ENCODE measurements around the gene VKORC1L1.
"Not testable (repeated sequence)": the region's sequence is repeated elsewhere in the genome, so short reads cannot be mapped to it uniquely, and the experiment has no call there.

VKORC1L1 gene

DNA sequence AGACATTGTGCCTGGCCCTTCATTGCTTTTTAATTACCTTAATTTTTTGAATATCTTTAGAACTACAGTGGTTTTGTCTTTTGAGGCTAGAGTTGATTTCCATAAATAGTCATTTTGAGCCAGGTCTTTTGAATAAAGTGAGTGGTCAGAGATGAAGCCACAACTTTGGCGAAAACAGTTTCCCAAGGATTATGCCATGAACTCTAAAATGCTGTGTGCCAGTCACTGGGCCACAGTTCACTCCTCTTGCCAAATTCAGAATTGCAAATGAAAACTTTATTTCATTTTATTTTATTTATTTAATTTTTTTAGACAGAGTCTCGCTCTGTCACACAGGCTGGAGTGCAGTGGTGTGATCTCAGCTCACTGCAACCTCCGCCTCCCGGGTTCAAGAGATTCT, 14.2 kb upstream of the VKORC1L1 start:
- not testable (repeated sequence) for H2BK15ac ChIP-seq (ENCODE audit: low read length); H3K23ac ChIP-seq (ENCODE audit: low read depth, low read length, poor library complexity); H3K4me3 ChIP-seq (ENCODE audit: low read length in 2 of 2); H2BK120ac ChIP-seq (ENCODE audit: low read depth, low read length); H3K9me3 ChIP-seq (replicated peaks in 1 of 2; ENCODE audit: control insufficient read depth in 2 of 2, insufficient read depth in 1 of 2, low read depth in 1 of 2, low read length in 2 of 2); H3K9ac ChIP-seq (ENCODE audit: low read depth, low read length, poor library complexity); H3K14ac ChIP-seq (ENCODE audit: low read length); H3K4ac ChIP-seq (ENCODE audit: low read length); H2BK5ac ChIP-seq (ENCODE audit: low read length); H3K27me3 ChIP-seq (ENCODE audit: control insufficient read depth in 3 of 3, insufficient read depth in 3 of 3, low read depth in 1 of 3, low read length in 3 of 3); DNase-seq (ENCODE audit: low spot score); H3K4me1 ChIP-seq (ENCODE audit: control insufficient read depth in 2 of 2, insufficient read depth in 1 of 2, low read depth in 1 of 2, low read length in 2 of 2); H2AFZ ChIP-seq (ENCODE audit: low read length); H3K36me3 ChIP-seq (replicated peaks in 1 of 2; ENCODE audit: control insufficient read depth in 2 of 2, insufficient read depth in 2 of 2, low read length in 2 of 2); H4K91ac ChIP-seq (ENCODE audit: low read depth, low read length, poor library complexity); H4K8ac ChIP-seq (ENCODE audit: low read depth, low read length); H2BK12ac ChIP-seq (ENCODE audit: low read length); H3K4me2 ChIP-seq (ENCODE audit: insufficient read depth, low read length, poor library complexity, severe bottlenecking); H3K27ac ChIP-seq (replicated peaks; ENCODE audit: low read length); H3K79me1 ChIP-seq (ENCODE audit: low read depth, low read length); H2AK5ac ChIP-seq (ENCODE audit: low read depth, low read length); H3K18ac ChIP-seq (ENCODE audit: low read length)
- no CpG with 5 or more reads among the region's 4 CpGs for WGBS, 2 donors (ENCODE audit: extremely low coverage in 2 of 2, insufficient read length in 2 of 2, insufficient replicate concordance in 1 of 2)

DNA sequence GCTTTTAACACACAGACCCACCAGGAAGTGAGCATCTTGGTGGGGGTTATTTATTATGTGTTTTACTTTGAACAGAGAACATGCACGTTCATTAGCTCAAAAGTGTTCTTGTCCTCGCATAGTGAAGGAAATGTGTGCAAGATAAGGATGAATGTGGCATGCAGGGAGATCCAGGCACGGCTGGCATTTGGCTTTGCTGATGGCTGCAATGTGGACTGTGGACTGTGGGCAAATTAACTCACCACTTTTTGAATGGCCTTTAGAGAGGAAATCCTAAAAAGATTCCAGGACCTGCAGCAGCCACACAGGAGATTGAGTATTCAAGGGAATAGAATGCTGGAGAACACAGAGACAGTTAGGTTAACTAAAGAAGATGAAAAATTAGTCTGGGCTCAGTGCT, 6.6 kb upstream of the VKORC1L1 start:
- H3K9me3 ChIP-seq (replicated peaks in 1 of 2; ENCODE audit: control insufficient read depth in 2 of 2, insufficient read depth in 1 of 2, low read depth in 1 of 2, low read length in 2 of 2); H2AK5ac ChIP-seq (ENCODE audit: low read depth, low read length); H3K4me2 ChIP-seq (ENCODE audit: insufficient read depth, low read length, poor library complexity, severe bottlenecking); H4K91ac ChIP-seq (ENCODE audit: low read depth, low read length, poor library complexity); H3K18ac ChIP-seq (ENCODE audit: low read length); H2BK15ac ChIP-seq (ENCODE audit: low read length); H2AFZ ChIP-seq (ENCODE audit: low read length); H3K36me3 ChIP-seq (replicated peaks in 1 of 2; ENCODE audit: control insufficient read depth in 2 of 2, insufficient read depth in 2 of 2, low read length in 2 of 2); H3K79me1 ChIP-seq (ENCODE audit: low read depth, low read length); H3K14ac ChIP-seq (ENCODE audit: low read length); H3K4me3 ChIP-seq (ENCODE audit: low read length in 2 of 2); H3K4me1 ChIP-seq (ENCODE audit: control insufficient read depth in 2 of 2, insufficient read depth in 1 of 2, low read depth in 1 of 2, low read length in 2 of 2); H3K4ac ChIP-seq (ENCODE audit: low read length); DNase-seq (ENCODE audit: low spot score); H4K8ac ChIP-seq (ENCODE audit: low read depth, low read length); H3K27ac ChIP-seq (replicated peaks; ENCODE audit: low read length); H3K27me3 ChIP-seq (ENCODE audit: control insufficient read depth in 3 of 3, insufficient read depth in 3 of 3, low read depth in 1 of 3, low read length in 3 of 3); H2BK12ac ChIP-seq (ENCODE audit: low read length); H3K9ac ChIP-seq (ENCODE audit: low read depth, low read length, poor library complexity); H3K23ac ChIP-seq (ENCODE audit: low read depth, low read length, poor library complexity); H2BK5ac ChIP-seq (ENCODE audit: low read length); H2BK120ac ChIP-seq (ENCODE audit: low read depth, low read length): not testable (repeated sequence)
- no CpG with 5 or more reads among the region's 3 CpGs for WGBS, 2 donors (ENCODE audit: extremely low coverage in 2 of 2, insufficient read length in 2 of 2, insufficient replicate concordance in 1 of 2)

DNA sequence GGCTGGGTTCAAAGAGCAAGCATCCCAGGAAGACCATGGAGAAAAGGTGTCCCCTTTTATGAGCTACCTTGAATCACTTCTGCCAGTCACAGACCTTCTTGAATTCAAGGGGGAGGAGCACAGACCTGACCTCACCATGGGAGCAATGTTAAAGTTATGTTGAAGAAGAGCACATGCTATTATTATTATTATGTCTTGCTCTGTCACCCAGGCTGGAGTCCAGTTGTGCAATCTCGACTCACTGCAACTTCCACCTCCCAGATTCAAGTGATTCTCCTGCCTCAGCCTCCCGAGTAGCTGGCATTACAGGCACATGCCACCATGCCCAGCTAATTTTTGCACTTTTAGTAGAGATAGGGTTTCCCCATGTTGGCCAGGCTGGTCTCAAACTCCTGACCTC, 5.2 kb upstream of the VKORC1L1 start:
- not testable (repeated sequence) for H2BK15ac ChIP-seq (ENCODE audit: low read length); H2AFZ ChIP-seq (ENCODE audit: low read length); H3K36me3 ChIP-seq (replicated peaks in 1 of 2; ENCODE audit: control insufficient read depth in 2 of 2, insufficient read depth in 2 of 2, low read length in 2 of 2); H3K27me3 ChIP-seq (ENCODE audit: control insufficient read depth in 3 of 3, insufficient read depth in 3 of 3, low read depth in 1 of 3, low read length in 3 of 3); H3K4me3 ChIP-seq (ENCODE audit: low read length in 2 of 2); H2BK120ac ChIP-seq (ENCODE audit: low read depth, low read length); H2BK12ac ChIP-seq (ENCODE audit: low read length); H2BK5ac ChIP-seq (ENCODE audit: low read length); H3K18ac ChIP-seq (ENCODE audit: low read length); H3K9me3 ChIP-seq (replicated peaks in 1 of 2; ENCODE audit: control insufficient read depth in 2 of 2, insufficient read depth in 1 of 2, low read depth in 1 of 2, low read length in 2 of 2); H3K4ac ChIP-seq (ENCODE audit: low read length); H3K14ac ChIP-seq (ENCODE audit: low read length); H3K4me2 ChIP-seq (ENCODE audit: insufficient read depth, low read length, poor library complexity, severe bottlenecking); H3K9ac ChIP-seq (ENCODE audit: low read depth, low read length, poor library complexity); H2AK5ac ChIP-seq (ENCODE audit: low read depth, low read length); DNase-seq (ENCODE audit: low spot score); H3K79me1 ChIP-seq (ENCODE audit: low read depth, low read length); H3K4me1 ChIP-seq (ENCODE audit: control insufficient read depth in 2 of 2, insufficient read depth in 1 of 2, low read depth in 1 of 2, low read length in 2 of 2); H3K23ac ChIP-seq (ENCODE audit: low read depth, low read length, poor library complexity); H4K8ac ChIP-seq (ENCODE audit: low read depth, low read length); H3K27ac ChIP-seq (replicated peaks; ENCODE audit: low read length); H4K91ac ChIP-seq (ENCODE audit: low read depth, low read length, poor library complexity)
- WGBS, 2 donors (ENCODE audit: extremely low coverage in 2 of 2, insufficient read length in 2 of 2, insufficient replicate concordance in 1 of 2): no CpG with 5 or more reads among the region's 2 CpGs

GRCh38 chr7:65869312-65869711, 3.6 kb upstream of the VKORC1L1 start:
- not testable (repeated sequence) for H2BK15ac ChIP-seq (ENCODE audit: low read length); H4K8ac ChIP-seq (ENCODE audit: low read depth, low read length); H2BK5ac ChIP-seq (ENCODE audit: low read length); H4K91ac ChIP-seq (ENCODE audit: low read depth, low read length, poor library complexity); H3K27me3 ChIP-seq (ENCODE audit: control insufficient read depth in 3 of 3, insufficient read depth in 3 of 3, low read depth in 1 of 3, low read length in 3 of 3); H2AK5ac ChIP-seq (ENCODE audit: low read depth, low read length); H3K27ac ChIP-seq (replicated peaks; ENCODE audit: low read length); H3K79me1 ChIP-seq (ENCODE audit: low read depth, low read length); H3K9ac ChIP-seq (ENCODE audit: low read depth, low read length, poor library complexity); H3K14ac ChIP-seq (ENCODE audit: low read length); DNase-seq (ENCODE audit: low spot score); H3K4me3 ChIP-seq (ENCODE audit: low read length in 2 of 2); H3K23ac ChIP-seq (ENCODE audit: low read depth, low read length, poor library complexity); H3K4me2 ChIP-seq (ENCODE audit: insufficient read depth, low read length, poor library complexity, severe bottlenecking); H3K4ac ChIP-seq (ENCODE audit: low read length); H3K36me3 ChIP-seq (replicated peaks in 1 of 2; ENCODE audit: control insufficient read depth in 2 of 2, insufficient read depth in 2 of 2, low read length in 2 of 2); H3K9me3 ChIP-seq (replicated peaks in 1 of 2; ENCODE audit: control insufficient read depth in 2 of 2, insufficient read depth in 1 of 2, low read depth in 1 of 2, low read length in 2 of 2); H2BK120ac ChIP-seq (ENCODE audit: low read depth, low read length); H3K4me1 ChIP-seq (ENCODE audit: control insufficient read depth in 2 of 2, insufficient read depth in 1 of 2, low read depth in 1 of 2, low read length in 2 of 2); H2BK12ac ChIP-seq (ENCODE audit: low read length); H2AFZ ChIP-seq (ENCODE audit: low read length); H3K18ac ChIP-seq (ENCODE audit: low read length)
- no CpG with 5 or more reads among the region's 5 CpGs for WGBS, 2 donors (ENCODE audit: extremely low coverage in 2 of 2, insufficient read length in 2 of 2, insufficient replicate concordance in 1 of 2)

Measured in neuronal stem cell (in vitro differentiated cells).